Testis (tissue), 3 donors: Measurements from ENCODE around the gene SALL3. TPM values are rescaled to one million over a fixed set of nuclear protein-coding genes. Genes with fewer than 3 reads are reported as not detected.
A peak's percentile ranks its signal among the peaks of the same experiment; 100 is the strongest.

Experiments used
- DNase-seq: peaks from one replicate; pipeline ENCODE4 v3.0.0-alpha.2; 2019
- H3K27ac ChIP-seq, 2 donors: fragments of 200-600 bp; sonication (generic); one replicate each; pipeline ENCODE4 v1.5.1; 2019
- H3K27me3 ChIP-seq: fragments of 200-600 bp; sonication (generic); one replicate; pipeline ENCODE4 v1.5.1; 2019
- H3K36me3 ChIP-seq: fragments of 200-600 bp; sonication (generic); one replicate; pipeline ENCODE4 v1.5.1; 2017; ENCODE audit warnings: low read depth; ENCODE audit errors: missing control alignments
- H3K4me1 ChIP-seq: fragments of 200-600 bp; sonication (generic); one replicate; pipeline ENCODE4 v1.5.1; 2019
- H3K4me3 ChIP-seq, 2 donors: fragments of 200-600 bp; sonication (generic); one replicate each; pipeline ENCODE4 v1.5.1; 2017 to 2019
- H3K9me3 ChIP-seq: fragments of 200-600 bp; sonication (generic); one replicate; pipeline ENCODE4 v1.5.1; 2017
- CTCF ChIP-seq, 3 experiments: fragments of 450-650 bp in 2 of 3; fragments of 200-600 bp in 1 of 3; sonication (generic) in 1 of 3; IDR thresholded peaks; one replicate each; pipeline ENCODE4 v1.5.1; 2016 to 2019; ENCODE audit warnings: antibody characterized with exemption in 3 of 3, mild to moderate bottlenecking in 2 of 3, moderate library complexity in 1 of 3
- POLR2A ChIP-seq: fragments of 450-650 bp; IDR thresholded peaks from one replicate; pipeline ENCODE4 v1.6.1; 2017; ENCODE audit warnings: antibody characterized with exemption, mild to moderate bottlenecking, moderate library complexity
- WGBS, 2 donors: methylation state at CpG; one replicate each; pipeline ENCODE4 v1.1.5; 2018; 5-methylcytosine and 5-hydroxymethylcytosine counted together
- intact Hi-C: fragments of 100-400 bp; cut with DNase I; formaldehyde crosslinking; loops from one replicate; pipeline ENCODE4 v1.15.1; 2023; ENCODE audit warnings: low total_unique reads
- polyA plus RNA-seq: library from polyadenylated mRNA; stranded (reverse); fragments of 350-450 nt; fragmentation: Illumina TruSeq; extraction: RNeasy Lipid Tissue Mini Kit (QIAGEN cat#74804); gene quantifications from one replicate; pipeline ENCODE4 v1.2.3, GENCODE V29; 2014; ENCODE audit warnings: low read depth, low replicate concordance; ENCODE audit not compliant: insufficient read depth
- total RNA-seq, 2 donors: library from RNA; depleted of rRNA; stranded (reverse); fragments of >200 nt; gene quantifications; one replicate each; pipeline ENCODE4 v1.2.3, GENCODE V29; 2016

SALL3 gene
- total and polyA plus RNA-seq, 3 donors from 2014 or later = 1.9 to 15.2 (median 8.3) TPM

GRCh38 chr18:78973357-78974083 lies 6.1 kb upstream of the SALL3 start:
- DNase-seq = no peak
- TF ChIP-seq POLR2A (no peak), CTCF (IDR thresholded peaks at IDR 0.05) (no peak)
- H3K4me1 ChIP-seq = no peaks in the 10 kb centered on the region
- intact Hi-C loops = no loop called here
- H3K4me3 ChIP-seq = peak overlapping the region; percentile 31 to 52
- no peak overlapping the region for H3K27ac ChIP-seq
- H3K36me3 ChIP-seq = no peaks in the 10 kb centered on the region
- no peaks in the 10 kb centered on the region for H3K9me3 ChIP-seq
- no peaks in the 10 kb centered on the region for H3K27me3 ChIP-seq
- WGBS, 2 donors = 0 to 2% methylated on average over 12 to 32 of the region's 82 CpGs

- WGBS, 2 donors = 2 to 3% methylated on average over 34 to 74 of the region's 77 CpGs
- Histone ChIP-seq H3K9me3 (no peaks in the 10 kb centered on the region), H3K27me3 (no peaks in the 10 kb centered on the region), H3K27ac (no peak overlapping the region), H3K4me3 (peak overlapping the region; percentile 31 to 52), H3K36me3 (no peaks in the 10 kb centered on the region), H3K4me1 (no peaks in the 10 kb centered on the region)
- DNase-seq = no peak
- TF ChIP-seq POLR2A (no peak), CTCF (IDR thresholded peaks at IDR 0.05) (no peak)
- intact Hi-C loops = no loop called here
Measured at GRCh38 chr18:78974115-78974761, 5.4 kb upstream of the SALL3 start.

GRCh38 chr18:78975292-78975691 lies 4.3 kb upstream of the SALL3 start:
- Histone ChIP-seq H3K4me3 (no peak overlapping the region), H3K9me3 (no peaks in the 10 kb centered on the region), H3K4me1 (no peaks in the 10 kb centered on the region), H3K27ac (no peak overlapping the region), H3K36me3 (no peaks in the 10 kb centered on the region), H3K27me3 (no peaks in the 10 kb centered on the region)
- 6 to 9% methylated on average over 10 of the region's 10 CpGs for WGBS, 2 donors
- no peak for DNase-seq
- TF ChIP-seq POLR2A = no peak
- TF ChIP-seq CTCF (IDR thresholded peaks at IDR 0.05) = no peak
- intact Hi-C loops = no loop called here

DNA sequence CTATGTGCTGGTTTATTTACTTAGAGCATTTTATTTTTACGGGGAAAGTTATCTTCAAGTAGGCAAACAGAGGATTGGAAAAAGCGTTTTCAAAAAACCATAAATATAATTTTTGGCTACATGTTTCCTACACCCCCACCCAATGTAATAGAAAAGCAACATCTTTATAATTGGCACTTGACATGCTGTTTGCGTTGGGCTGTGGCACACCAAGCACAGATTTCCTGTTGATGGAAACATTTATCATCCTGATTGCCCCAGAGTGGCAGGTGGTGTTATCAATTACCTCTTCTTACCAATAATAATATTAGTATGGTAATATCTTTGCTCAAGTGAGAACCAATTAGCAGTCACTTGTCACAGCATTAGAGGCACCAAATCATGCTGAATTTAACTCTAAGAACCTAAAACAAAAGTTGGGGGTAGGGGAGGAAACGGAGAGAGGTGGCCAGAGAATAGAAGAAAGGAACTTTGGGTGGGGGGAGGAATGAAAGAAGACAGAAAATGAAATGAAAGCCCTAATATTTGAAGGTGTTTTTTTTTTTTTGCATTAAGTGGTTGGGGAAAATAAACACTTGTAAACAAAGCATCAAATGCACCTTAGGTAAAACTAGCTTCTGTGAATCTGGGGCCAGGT lies 3.8 kb upstream of the SALL3 start:
- DNase-seq = no peak
- Histone ChIP-seq H3K27me3 (no peaks in the 10 kb centered on the region), H3K4me3 (no peak overlapping the region), H3K36me3 (no peaks in the 10 kb centered on the region), H3K27ac (no peak overlapping the region), H3K4me1 (no peaks in the 10 kb centered on the region), H3K9me3 (no peaks in the 10 kb centered on the region)
- WGBS, 2 donors = 11 to 15% methylated on average over 4 of the region's 4 CpGs
- TF ChIP-seq POLR2A (no peak), CTCF (IDR thresholded peaks at IDR 0.05) (no peak)
- intact Hi-C loops = no loop called here
